H1 (cell line): ENCODE data around the gene ARHGEF16.

Experiments
- CEBPB ChIP-seq: IDR thresholded peaks from 2 replicates; pipeline ENCODE4 v1.6.1; 2012; ENCODE audit warnings: low read depth, low read length
- CHD2 ChIP-seq: IDR thresholded peaks from 2 replicates; pipeline ENCODE4 v1.6.1; 2012; ENCODE audit warnings: low read length, improper control_type of control experiment
- EP300 ChIP-seq, 2 experiments: IDR thresholded peaks; 1 replicate in 1 of 2; 2 replicates in 1 of 2; pipeline ENCODE4 v1.6.1; 2011 to 2012; ENCODE audit warnings: low read depth in 2 of 2, low read length in 2 of 2, mild to moderate bottlenecking in 2 of 2, borderline replicate concordance in 1 of 2, inconsistent platforms in 1 of 2, moderate library complexity in 1 of 2
- EZH2 ChIP-seq: fragments of 200-600 bp; sonication (generic); IDR thresholded peaks from 2 replicates; pipeline ENCODE4 v1.7.1; 2012; ENCODE audit warnings: low read depth, mild to moderate bottlenecking, moderate library complexity, low read length, inconsistent platforms; ENCODE audit not compliant: severe bottlenecking
- JUND ChIP-seq: IDR thresholded peaks from 2 replicates; pipeline ENCODE4 v1.6.1; 2011; ENCODE audit warnings: mild to moderate bottlenecking, improper control_type of control experiment, low read length
- KDM1A ChIP-seq: fragments of 200-600, 300-600 bp; sonication (generic); IDR thresholded peaks from 2 replicates; pipeline ENCODE4 v1.7.1; 2016; ENCODE audit warnings: mild to moderate bottlenecking, low read length, borderline replicate concordance
- MAFK ChIP-seq: IDR thresholded peaks from 2 replicates; pipeline ENCODE4 v1.6.1; 2012; ENCODE audit warnings: low read depth, mild to moderate bottlenecking, improper control_type of control experiment, low read length
- NRF1 ChIP-seq: IDR thresholded peaks from 2 replicates; pipeline ENCODE4 v1.6.1; 2011; ENCODE audit warnings: mild to moderate bottlenecking, low read depth, low read length, improper control_type of control experiment
- POLR2A ChIP-seq, 2 experiments: IDR thresholded peaks; 1 replicate in 1 of 2; 2 replicates in 1 of 2; pipeline ENCODE4 v1.6.1; 2011; ENCODE audit warnings: low read depth in 2 of 2, low read length in 2 of 2, mild to moderate bottlenecking in 2 of 2; ENCODE audit errors: control extremely low read depth in 1 of 2
- RFX5 ChIP-seq: IDR thresholded peaks from 2 replicates; pipeline ENCODE4 v1.6.1; 2011; ENCODE audit warnings: low read depth, low read length, improper control_type of control experiment, borderline replicate concordance
- SP2 ChIP-seq: IDR thresholded peaks from 2 replicates; pipeline ENCODE4 v1.6.1; 2012; ENCODE audit warnings: mild to moderate bottlenecking, low read length, inconsistent platforms
- SUZ12 ChIP-seq: fragments of 200-600 bp; sonication (generic); IDR thresholded peaks from 2 replicates; pipeline ENCODE4 v1.6.1; 2012; ENCODE audit warnings: mild to moderate bottlenecking, inconsistent platforms, low read length, moderate library complexity, mixed read lengths
- TF ChIP-seq, protein P1 (sequence below), 3 experiments: IDR thresholded peaks; 1 replicate in 2 of 3; 2 replicates in 1 of 3; pipeline versions ENCODE4 v1.5.1 to v1.6.1; 2011; ENCODE audit warnings: low read length in 3 of 3, mild to moderate bottlenecking in 3 of 3, inconsistent platforms in 2 of 3, low read depth in 1 of 3, moderate library complexity in 1 of 3; ENCODE audit not compliant: insufficient read depth in 1 of 3; ENCODE audit errors: control extremely low read depth in 1 of 3
- TF ChIP-seq, protein P2 (sequence below): IDR thresholded peaks from 2 replicates; pipeline ENCODE4 v1.6.1; 2012; ENCODE audit warnings: inconsistent platforms

DNA sequence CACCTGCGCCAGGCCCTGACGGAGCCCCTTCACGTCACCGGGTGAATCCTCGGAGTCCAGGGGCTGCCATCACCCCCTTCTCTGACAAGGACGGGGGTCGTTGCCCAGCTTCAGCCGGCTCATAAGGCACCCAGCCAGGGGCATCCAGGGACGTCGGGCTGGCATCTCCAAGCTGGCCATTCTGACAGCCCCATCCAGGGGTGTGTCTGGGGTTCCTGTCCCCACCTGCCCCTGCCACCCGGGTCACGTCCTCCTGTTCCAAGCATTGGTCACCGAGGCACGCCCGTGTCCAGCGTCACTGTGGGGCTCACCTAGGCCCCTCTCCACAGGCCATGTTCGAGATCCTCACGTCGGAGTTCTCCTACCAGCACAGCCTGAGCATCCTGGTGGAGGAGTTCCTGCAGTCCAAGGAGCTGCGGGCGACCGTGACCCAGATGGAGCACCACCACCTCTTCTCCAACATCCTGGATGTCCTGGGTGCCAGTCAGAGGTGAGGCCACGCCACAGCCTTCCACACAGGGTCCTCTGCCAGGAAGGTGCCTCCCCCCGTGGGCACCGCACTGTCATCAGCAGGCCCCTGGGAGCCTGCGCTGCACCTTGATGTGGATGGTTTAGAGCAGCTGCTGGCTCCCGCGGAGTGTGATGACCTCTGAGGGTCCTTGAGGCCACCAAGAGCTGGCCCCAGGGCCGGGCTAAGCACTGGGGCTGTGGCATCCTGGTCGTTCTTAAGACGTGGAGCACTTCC, 14.8 kb downstream of the ARHGEF16 start:
- TF ChIP-seq RFX5 (no peak), CEBPB (no peak), NRF1 (no peak), CHD2 (no peak), SP2 (no peak), KDM1A (no peak), MAFK (no peak), POLR2A (IDR thresholded peaks at IDR 0.05; ENCODE audit: control extremely low read depth in 1 of 2, low read depth in 2 of 2, low read length in 2 of 2) (no peak), SUZ12 (no peak), JUND (no peak), EP300 (IDR thresholded peaks at IDR 0.05; ENCODE audit: borderline replicate concordance in 1 of 2, low read depth in 2 of 2, low read length in 2 of 2) (no peak), EZH2 (no peak)
- TF ChIP-seq, protein P1, sequence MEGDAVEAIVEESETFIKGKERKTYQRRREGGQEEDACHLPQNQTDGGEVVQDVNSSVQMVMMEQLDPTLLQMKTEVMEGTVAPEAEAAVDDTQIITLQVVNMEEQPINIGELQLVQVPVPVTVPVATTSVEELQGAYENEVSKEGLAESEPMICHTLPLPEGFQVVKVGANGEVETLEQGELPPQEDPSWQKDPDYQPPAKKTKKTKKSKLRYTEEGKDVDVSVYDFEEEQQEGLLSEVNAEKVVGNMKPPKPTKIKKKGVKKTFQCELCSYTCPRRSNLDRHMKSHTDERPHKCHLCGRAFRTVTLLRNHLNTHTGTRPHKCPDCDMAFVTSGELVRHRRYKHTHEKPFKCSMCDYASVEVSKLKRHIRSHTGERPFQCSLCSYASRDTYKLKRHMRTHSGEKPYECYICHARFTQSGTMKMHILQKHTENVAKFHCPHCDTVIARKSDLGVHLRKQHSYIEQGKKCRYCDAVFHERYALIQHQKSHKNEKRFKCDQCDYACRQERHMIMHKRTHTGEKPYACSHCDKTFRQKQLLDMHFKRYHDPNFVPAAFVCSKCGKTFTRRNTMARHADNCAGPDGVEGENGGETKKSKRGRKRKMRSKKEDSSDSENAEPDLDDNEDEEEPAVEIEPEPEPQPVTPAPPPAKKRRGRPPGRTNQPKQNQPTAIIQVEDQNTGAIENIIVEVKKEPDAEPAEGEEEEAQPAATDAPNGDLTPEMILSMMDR (IDR thresholded peaks at IDR 0.05; ENCODE audit: control extremely low read depth in 1 of 3, insufficient read depth in 1 of 3, low read depth in 1 of 3, low read length in 3 of 3), result no peak
- TF ChIP-seq, protein P2, sequence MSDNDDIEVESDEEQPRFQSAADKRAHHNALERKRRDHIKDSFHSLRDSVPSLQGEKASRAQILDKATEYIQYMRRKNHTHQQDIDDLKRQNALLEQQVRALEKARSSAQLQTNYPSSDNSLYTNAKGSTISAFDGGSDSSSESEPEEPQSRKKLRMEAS, result no peak
